ENCODE measurements around the gene PPP1R16B. TPM values are rescaled to one million over a fixed set of nuclear protein-coding genes. Genes with fewer than 3 reads are reported as not detected.

The PPP1R16B gene
- total and polyA plus RNA-seq, 2 experiments from 2014 or later, result 0.28 to 0.33 TPM

DNA sequence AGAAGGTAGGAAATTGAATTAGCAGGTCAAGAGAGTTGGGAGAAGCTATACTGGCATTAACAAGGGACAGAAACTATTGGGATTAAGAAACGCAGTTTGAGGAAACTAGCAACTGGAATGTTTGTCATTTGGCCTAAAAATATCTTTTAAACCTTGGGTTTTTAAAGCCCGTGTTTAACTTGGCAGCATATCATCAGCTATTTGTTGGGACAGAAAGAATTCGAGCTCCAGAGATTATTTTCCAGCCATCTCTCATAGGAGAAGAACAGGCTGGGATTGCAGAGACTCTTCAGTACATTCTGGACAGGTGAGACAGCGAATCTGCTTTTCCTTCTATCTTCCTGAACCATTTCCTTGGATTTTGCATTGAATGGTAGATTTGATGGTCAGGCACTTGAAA lies 39.4 kb upstream of the PPP1R16B start:
- Histone ChIP-seq H3K4me1 (ENCODE audit: insufficient read depth) (peaks cover 4% of the 10 kb centered on the region), H3K79me2 (no peaks in the 10 kb centered on the region), H4K20me1 (ENCODE audit: insufficient read depth, poor library complexity, severe bottlenecking) (no peaks in the 10 kb centered on the region), H3K4me3 (no peak overlapping the region), H3K27me3 (no peaks in the 10 kb centered on the region), H3K9me3 (ENCODE audit: low read depth) (no peaks in the 10 kb centered on the region), H2AFZ (no peak overlapping the region), H3K36me3 (replicated peaks; ENCODE audit: insufficient read depth, low read depth) (no peaks in the 10 kb centered on the region), H3K27ac (no peak overlapping the region), H3K9me2 (replicated peaks; ENCODE audit: insufficient read depth) (no peaks in the 10 kb centered on the region), H3K4me2 (no peak overlapping the region)
- no peak for DNase-seq (ENCODE audit: low spot score)
- WGBS (ENCODE audit: low lambda C conversion rate, missing lambda C conversion rate), result 85% methylated on average over 4 of the region's 4 CpGs
- TF ChIP-seq EZH2 (IDR thresholded peaks at IDR 0.05; ENCODE audit: borderline replicate concordance), result no peak
- TF ChIP-seq, protein P1, sequence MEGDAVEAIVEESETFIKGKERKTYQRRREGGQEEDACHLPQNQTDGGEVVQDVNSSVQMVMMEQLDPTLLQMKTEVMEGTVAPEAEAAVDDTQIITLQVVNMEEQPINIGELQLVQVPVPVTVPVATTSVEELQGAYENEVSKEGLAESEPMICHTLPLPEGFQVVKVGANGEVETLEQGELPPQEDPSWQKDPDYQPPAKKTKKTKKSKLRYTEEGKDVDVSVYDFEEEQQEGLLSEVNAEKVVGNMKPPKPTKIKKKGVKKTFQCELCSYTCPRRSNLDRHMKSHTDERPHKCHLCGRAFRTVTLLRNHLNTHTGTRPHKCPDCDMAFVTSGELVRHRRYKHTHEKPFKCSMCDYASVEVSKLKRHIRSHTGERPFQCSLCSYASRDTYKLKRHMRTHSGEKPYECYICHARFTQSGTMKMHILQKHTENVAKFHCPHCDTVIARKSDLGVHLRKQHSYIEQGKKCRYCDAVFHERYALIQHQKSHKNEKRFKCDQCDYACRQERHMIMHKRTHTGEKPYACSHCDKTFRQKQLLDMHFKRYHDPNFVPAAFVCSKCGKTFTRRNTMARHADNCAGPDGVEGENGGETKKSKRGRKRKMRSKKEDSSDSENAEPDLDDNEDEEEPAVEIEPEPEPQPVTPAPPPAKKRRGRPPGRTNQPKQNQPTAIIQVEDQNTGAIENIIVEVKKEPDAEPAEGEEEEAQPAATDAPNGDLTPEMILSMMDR (IDR thresholded peaks at IDR 0.05; ENCODE audit: poor library complexity), result no peak
- TF ChIP-seq EZH2phosphoT487 (IDR thresholded peaks at IDR 0.05; ENCODE audit: low read depth, severe bottlenecking, unreplicated experiment), result no peak

DNA sequence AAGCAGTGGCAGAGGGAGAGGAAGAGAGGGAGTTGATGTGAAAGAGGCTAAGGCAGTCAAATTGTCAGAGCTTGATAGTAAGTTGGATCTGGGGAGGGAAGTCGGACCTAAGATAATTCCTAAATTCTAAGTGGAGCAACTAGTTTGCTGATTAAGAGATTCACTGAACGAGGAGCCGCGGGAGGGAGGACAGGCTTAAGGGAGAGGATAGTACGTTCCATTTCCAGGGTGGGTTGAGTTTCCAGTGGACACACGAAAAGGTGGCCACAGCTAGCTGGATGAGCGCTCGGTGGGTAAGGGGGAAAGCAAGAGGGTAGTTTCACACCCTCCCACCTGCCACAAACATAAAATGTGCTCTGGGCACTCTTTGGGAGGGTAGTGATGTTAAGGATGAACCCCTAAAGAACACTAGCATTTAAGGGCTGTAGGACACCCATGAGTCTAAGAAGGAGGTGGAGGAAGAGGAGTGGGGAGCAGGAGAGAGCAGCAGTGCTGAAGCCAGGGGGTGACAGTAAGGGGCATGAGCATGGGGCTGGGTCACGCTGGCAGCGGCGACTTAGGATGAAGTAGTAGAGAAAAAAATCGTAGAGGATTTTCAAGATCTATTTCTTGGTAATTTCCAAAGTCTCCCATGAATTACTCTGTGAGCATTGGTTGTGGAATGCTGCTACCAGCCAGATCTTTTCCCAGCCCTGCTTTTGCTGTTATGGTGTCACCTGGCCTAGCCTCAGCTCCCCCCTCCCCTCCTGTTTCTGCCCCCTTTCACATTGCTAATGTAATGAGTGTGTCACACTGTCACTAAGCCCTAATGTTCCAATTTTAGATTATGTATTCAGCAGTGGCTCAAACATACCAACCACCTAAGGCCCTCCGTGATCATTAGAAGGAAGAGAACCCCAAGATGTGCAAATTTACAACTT lies 35.9 kb upstream of the PPP1R16B start:
- no peak for DNase-seq (ENCODE audit: low spot score)
- Histone ChIP-seq H3K4me3 (no peak overlapping the region), H3K9me2 (replicated peaks; ENCODE audit: insufficient read depth) (no peaks in the 10 kb centered on the region), H3K9me3 (ENCODE audit: low read depth) (no peaks in the 10 kb centered on the region), H3K27me3 (no peaks in the 10 kb centered on the region), H3K36me3 (replicated peaks; ENCODE audit: insufficient read depth, low read depth) (no peaks in the 10 kb centered on the region), H3K4me1 (ENCODE audit: insufficient read depth) (no peaks in the 10 kb centered on the region), H4K20me1 (ENCODE audit: insufficient read depth, poor library complexity, severe bottlenecking) (no peaks in the 10 kb centered on the region), H3K4me2 (no peak overlapping the region), H2AFZ (no peak overlapping the region), H3K27ac (no peak overlapping the region), H3K79me2 (no peaks in the 10 kb centered on the region)
- TF ChIP-seq EZH2phosphoT487 (IDR thresholded peaks at IDR 0.05; ENCODE audit: low read depth, severe bottlenecking, unreplicated experiment), result no peak
- TF ChIP-seq EZH2 (IDR thresholded peaks at IDR 0.05; ENCODE audit: borderline replicate concordance), result no peak
- TF ChIP-seq, protein P1 (IDR thresholded peaks at IDR 0.05; ENCODE audit: poor library complexity), result no peak
- 92% methylated on average over 13 of the region's 13 CpGs for WGBS (ENCODE audit: low lambda C conversion rate, missing lambda C conversion rate)

DNA sequence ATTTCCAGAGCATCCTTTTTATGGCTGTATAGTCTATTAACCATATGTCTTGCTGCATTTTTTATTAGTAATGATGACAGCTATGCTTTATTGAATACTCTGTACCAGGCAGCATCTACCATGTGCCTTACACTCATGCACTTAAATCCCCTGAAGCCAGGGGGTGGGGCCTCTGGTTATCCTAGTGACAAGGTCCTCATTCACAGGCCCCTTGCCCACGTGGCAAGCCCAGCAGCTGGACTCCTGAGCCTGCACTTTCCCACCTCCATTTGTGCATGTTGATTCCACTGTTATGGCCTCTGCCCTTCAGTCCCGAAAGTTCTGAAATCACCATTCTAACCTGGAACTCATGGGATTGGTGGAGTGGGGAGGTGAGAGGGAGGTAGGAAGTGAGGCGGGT lies 35.0 kb upstream of the PPP1R16B start:
- H3K9me2 ChIP-seq (replicated peaks; ENCODE audit: insufficient read depth), result no peaks in the 10 kb centered on the region
- DNase-seq (ENCODE audit: low spot score), result no peak
- H4K20me1 ChIP-seq (ENCODE audit: insufficient read depth, poor library complexity, severe bottlenecking), result no peaks in the 10 kb centered on the region
- no peak overlapping the region for H3K27ac ChIP-seq
- no peak overlapping the region for H3K4me3 ChIP-seq
- H3K27me3 ChIP-seq, result no peaks in the 10 kb centered on the region
- no peak overlapping the region for H3K4me2 ChIP-seq
- H3K4me1 ChIP-seq (ENCODE audit: insufficient read depth), result no peaks in the 10 kb centered on the region
- no peaks in the 10 kb centered on the region for H3K9me3 ChIP-seq (ENCODE audit: low read depth)
- TF ChIP-seq, protein P1 (IDR thresholded peaks at IDR 0.05; ENCODE audit: poor library complexity), result no peak
- TF ChIP-seq EZH2phosphoT487 (IDR thresholded peaks at IDR 0.05; ENCODE audit: low read depth, severe bottlenecking, unreplicated experiment), result no peak
- no peak for TF ChIP-seq EZH2 (IDR thresholded peaks at IDR 0.05; ENCODE audit: borderline replicate concordance)
- H3K79me2 ChIP-seq, result no peaks in the 10 kb centered on the region
- H2AFZ ChIP-seq, result no peak overlapping the region
- 69% methylated on average over 3 of the region's 3 CpGs for WGBS (ENCODE audit: low lambda C conversion rate, missing lambda C conversion rate)
- no peaks in the 10 kb centered on the region for H3K36me3 ChIP-seq (replicated peaks; ENCODE audit: insufficient read depth, low read depth)
